ENCODE results near the gene PLRG1.

The PLRG1 gene

GRCh38 chr4:154573190-154573870, 23.1 kb upstream of the PLRG1 start:
- DNase-seq = no peak

DNA sequence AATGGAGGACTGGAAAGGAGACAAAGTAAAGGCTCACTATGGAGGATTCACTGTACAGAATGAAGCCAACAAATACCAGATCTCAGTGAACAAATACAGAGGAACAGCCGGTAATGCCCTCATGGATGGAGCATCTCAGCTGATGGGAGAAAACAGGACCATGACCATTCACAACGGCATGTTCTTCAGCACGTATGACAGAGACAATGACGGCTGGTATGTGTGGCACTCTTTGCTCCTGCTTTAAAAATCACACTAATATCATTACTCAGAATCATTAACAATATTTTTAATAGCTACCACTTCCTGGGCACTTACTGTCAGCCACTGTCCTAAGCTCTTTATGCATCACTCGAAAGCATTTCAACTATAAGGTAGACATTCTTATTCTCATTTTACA, 19.4 kb upstream of the PLRG1 start:
- DNase-seq = no peak

DNA sequence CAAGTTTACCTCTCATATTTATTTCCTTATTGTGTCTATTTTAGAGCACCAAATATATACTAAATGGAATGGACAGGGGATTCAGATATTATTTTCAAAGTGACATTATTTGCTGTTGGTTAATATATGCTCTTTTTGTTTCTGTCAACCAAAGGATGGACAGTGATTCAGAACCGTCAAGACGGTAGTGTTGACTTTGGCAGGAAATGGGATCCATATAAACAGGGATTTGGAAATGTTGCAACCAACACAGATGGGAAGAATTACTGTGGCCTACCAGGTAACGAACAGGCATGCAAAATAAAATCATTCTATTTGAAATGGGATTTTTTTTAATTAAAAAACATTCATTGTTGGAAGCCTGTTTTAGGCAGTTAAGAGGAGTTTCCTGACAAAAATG, 18.8 kb upstream of the PLRG1 start:
- DNase-seq = no peak

- no peak for DNase-seq
These were observed 16.5 kb upstream of the PLRG1 start for GRCh38 chr4:154566639-154567204.

- DNase-seq = no peak
These were observed 15.5 kb upstream of the PLRG1 start for GRCh38 chr4:154565704-154566103.

DNA sequence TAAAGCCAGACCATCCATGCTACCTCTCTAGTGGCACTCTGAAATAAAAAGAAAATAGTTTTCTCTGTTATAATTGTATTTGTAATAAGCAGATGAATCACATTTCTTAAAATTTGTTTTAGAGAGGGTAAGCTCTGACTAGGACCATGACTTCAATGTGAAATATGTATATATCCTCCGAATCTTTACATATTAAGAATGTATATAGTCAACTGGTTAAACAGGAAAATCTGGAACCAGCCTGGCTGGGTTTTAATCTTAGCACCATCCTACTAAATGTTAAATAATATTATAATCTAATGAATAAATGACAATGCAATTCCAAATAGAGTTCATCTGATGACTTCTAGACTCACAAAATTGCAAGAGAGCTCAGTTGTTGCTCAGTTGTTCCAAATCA, 14.1 kb upstream of the PLRG1 start:
- no peak for DNase-seq

GRCh38 chr4:154562697-154563254, 12.6 kb upstream of the PLRG1 start, which contains the start of gene FGB:
FGB (plus strand) TSS chr4:154563011; CDS start chr4:154563019, 8 bp downstream.
- DNase-seq = no peak

GRCh38 chr4:154560824-154561231, 10.6 kb upstream of the PLRG1 start:
- DNase-seq = no peak

DNA sequence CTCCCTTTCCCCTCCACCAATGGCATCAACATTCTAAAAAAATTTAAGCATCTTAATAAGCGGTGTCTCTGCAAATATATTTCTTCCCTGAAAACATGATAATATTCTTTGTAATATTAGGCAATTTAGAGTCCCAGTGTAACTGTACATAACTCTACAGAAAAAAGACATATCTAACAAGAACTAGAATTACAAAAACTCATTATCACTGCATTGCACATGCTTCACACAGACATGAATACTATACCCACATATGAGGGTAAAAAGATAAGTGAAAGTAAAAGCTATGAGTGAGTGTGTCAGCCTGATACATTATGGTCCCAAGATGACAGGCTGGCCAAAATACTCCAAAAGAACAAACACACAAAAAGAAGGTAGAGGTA, 10.2 kb upstream of the PLRG1 start:
- no peak for DNase-seq

GRCh38 chr4:154559494-154560418, 9.6 kb upstream of the PLRG1 start:
- no peak for DNase-seq

DNA sequence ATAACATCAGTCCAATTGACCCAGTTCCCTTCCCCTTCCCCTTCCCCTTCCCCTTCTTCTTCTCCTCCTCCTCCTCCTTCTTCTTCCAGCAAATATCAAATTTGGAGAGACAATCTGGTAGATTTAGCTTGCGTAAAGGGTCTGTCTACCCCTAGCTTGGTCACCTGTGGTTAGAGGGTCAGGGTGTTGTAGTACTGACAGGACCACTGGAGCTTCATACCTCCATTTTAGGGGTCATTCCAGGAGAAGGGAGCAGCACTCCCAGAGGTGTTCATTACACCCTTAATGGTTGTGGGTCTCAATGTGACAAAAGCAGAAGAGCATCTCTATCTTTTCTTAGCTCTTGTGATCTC, 8.9 kb upstream of the PLRG1 start:
- DNase-seq = no peak

- DNase-seq = no peak
These were observed 1.9 kb upstream of the PLRG1 start for GRCh38 chr4:154551872-154552686.

DNA sequence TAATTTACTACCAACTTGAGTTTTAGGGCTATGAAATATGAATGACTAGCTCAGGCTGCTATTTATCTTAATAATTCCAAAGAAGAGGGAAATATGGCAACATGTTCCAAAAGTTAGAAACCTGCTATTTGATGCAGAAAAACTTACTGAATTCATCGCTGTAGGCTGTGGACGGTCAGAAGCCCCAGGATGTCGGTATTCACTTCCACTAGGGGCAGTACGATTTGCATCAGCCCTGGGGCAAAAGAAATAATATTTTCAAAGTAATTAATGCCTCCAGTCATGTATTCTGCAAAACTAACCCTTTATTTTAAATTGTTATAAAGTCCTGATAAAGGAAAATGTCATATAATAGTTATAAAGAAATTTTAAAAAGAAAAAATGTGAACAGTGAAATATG, 4.5 kb downstream of the PLRG1 start:
- DNase-seq = no peak

DNA sequence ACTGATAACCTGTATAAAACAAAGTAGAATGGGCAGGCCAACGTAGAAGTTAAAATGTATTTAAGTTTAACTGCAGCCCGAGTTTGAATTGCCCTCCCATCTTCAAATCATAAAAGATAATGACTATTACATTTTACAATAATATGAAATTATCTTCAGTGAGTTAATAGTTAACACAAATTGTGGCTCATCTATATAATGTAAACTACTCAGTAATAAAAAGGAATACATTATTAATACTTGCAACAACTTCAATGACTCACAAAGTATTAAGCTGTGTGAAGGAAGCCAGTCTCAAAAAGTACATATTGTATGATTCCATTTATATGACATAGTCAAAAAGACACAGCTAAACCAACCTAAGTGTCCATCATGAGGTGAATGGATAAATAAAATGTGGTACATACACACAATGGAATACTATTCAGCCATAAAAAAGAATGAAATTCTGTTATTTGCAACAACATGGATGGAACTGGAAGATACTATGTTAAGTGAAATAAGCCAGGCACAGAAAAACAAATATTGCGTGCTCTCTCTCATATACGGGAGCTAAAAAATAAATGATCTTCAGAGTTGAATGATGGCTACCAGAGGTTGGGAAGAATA, 7.8 kb downstream of the PLRG1 start:
- no peak for DNase-seq

- no peak for DNase-seq
These were observed 15.9 kb downstream of the PLRG1 start for GRCh38 chr4:154534296-154534695.

GRCh38 chr4:154529728-154530519, 20.3 kb downstream of the PLRG1 start:
- DNase-seq = no peak

DNA sequence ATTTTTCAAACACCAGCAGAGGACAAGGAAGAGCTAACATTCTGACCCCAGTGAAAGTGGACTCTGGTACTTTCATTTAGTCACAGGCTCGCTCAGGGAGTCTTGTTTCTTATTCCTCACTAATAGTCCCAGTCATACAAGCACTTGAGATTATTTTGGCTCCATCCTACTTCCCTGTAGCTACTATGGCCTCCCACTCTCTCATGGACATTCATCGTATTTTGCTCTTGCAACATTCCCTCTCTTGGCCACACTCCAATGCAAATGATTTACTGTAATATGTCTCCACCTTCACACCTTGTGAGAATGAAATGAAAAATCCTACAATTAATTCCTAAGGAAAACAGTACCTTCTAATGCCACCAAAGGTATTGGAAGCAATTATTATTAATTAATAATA, 21.3 kb downstream of the PLRG1 start:
- no peak for DNase-seq

- DNase-seq = no peak
These were observed 22.9 kb downstream of the PLRG1 start for GRCh38 chr4:154527308-154527707.

DNA sequence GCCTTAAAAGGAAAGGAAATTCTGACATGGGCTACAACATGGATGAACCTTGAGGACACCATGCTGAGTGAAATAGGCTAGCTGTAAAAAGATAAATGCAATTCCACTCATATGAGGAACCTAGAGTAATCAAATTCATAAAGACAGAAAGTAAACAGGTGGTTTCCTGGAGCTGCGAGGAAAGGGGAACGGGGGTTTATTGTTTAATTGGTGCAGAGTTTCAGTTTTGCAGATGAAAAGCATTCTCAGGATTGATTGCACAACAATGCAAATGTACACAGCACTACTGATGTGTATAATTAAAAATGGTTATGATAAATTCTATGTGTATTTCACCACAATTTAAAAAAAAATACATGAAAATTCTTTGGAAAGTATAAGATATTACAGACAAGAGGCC, 24.0 kb downstream of the PLRG1 start:
- DNase-seq = no peak

DNA sequence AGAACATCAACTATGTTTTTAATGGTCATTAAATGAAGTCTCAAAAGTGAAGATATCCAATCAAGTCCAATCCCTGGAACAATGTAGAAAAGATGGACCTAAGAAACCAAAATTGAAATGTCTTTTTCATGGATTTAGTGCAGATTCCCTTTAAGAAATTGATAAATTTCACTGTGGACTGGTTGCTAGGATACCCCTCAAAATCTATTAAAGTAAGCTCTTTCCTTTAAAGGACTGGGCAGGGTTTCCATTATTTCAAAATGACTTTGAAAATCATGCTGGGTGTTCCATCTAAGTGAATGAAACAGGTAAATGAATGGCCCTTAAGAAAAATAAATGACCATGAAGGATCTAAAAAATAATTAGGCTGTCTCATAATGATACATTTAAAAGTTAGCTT, 28.6 kb downstream of the PLRG1 start:
- DNase-seq = no peak

DNA sequence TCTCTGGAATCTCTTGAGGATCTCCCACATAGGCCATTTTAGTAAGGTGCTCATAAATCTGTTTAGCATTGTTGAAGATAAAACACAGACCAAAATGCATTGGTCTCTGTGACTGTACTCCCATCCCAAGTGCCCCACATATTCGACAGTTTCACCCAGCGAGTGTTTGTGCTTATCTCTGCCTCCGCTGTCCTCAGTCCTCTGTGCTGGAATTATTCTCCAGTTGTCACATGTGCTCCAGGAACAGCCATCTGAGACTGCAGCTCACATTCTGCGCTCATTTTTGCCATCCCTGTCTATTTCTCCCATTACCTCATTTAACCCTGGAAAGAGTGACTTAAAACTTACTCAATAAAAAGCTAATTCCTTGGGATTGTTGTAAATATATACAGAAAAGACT, 31.0 kb downstream of the PLRG1 start:
- no peak for DNase-seq

DNA sequence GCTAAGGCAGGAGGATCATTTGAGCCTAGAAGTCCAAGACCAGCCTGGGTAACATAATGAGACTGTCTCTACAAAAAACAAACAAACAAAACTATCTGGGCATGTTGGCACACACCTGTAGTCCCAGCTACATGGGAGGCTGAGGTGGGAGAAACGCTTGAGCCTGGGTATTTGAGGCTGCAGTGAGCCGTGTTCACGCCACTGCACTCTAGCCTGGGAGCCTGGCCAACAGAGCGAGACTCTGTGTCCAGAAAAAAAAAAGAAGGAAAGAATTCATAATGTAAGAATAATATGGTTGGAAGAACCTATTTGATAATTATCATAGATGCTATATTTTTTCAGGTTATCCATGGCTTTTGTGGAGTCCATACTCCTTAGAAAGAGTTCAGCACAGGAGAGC, 32.6 kb downstream of the PLRG1 start:
- DNase-seq = no peak

Measured in cortex of kidney (tissue), 1 donor.